K562 (cell line): ENCODE data around the gene LSM14B. TPM values are rescaled to one million over a fixed set of nuclear protein-coding genes. Genes with fewer than 3 reads are reported as not detected.

Experiments used
- ATAC-seq: fragments of 200-7000 bp; cut with Tn5 transposase; 3 replicates; pipeline ENCODE4 v1.9.1; 2020; ENCODE audit warnings: moderate library complexity
- BruUV-seq: library from RNA; stranded (reverse); fragments of 400-500 nt; replicated peaks from 2 replicates; lab custom pipeline; 2021; lab: Mats Ljungman, UMichigan
- CTCF ChIA-PET: fragments of 300-600 bp; formaldehyde crosslinking; extraction: SDS; loops from one replicate; lab custom pipeline; 2021; ENCODE audit warnings: low intra/inter-chr PET ratio; lab: Yijun Ruan, JAX
- POLR2A ChIA-PET: fragments of 300-600, 350-650 bp; sonication (Branson Sonifier 250); formaldehyde crosslinking; extraction: SDS; loops from one replicate; lab custom pipeline; 2021; ENCODE audit warnings: antibody characterized with exemption, inconsistent platforms; lab: Yijun Ruan, JAX
- DNase-seq, 4 experiments: peaks; one replicate each; pipeline versions ENCODE4 v3.0.0 to v3.0.0-alpha.2; 2011 to 2018; ENCODE audit warnings: low spot score in 3 of 4, mixed read lengths in 3 of 4; ENCODE audit errors: extremely low read depth in 1 of 4
- FAIRE-seq: peaks from 2 replicates; lab custom pipeline; 2011; peaks lifted over from hg19 to GRCh38; lab: Jason Lieb, UNC
- H2AFZ ChIP-seq: 2 replicates; pipeline ENCODE4 v1.6.0; 2011; ENCODE audit warnings: low read depth, low read length, control low read depth, inconsistent platforms
- H3K27ac ChIP-seq: fragments of 200-600 bp; 3 replicates; pipeline ENCODE4 v1.8.0; 2011; ENCODE audit warnings: low read depth, mild to moderate bottlenecking, control low read depth, inconsistent platforms, low read length, moderate library complexity, mixed read lengths; ENCODE audit errors: extremely low read depth
- H3K27me3 ChIP-seq, 2 experiments: fragments of 300-600 bp in 1 of 2; 2 replicates in 1 of 2; 3 replicates in 1 of 2; pipeline versions ENCODE4 v1.6.0 to v1.8.0; 2011; ENCODE audit warnings: inconsistent platforms in 2 of 2, low read length in 2 of 2, mild to moderate bottlenecking in 1 of 2, mixed read lengths in 1 of 2, moderate library complexity in 1 of 2; ENCODE audit not compliant: control insufficient read depth in 2 of 2, insufficient read depth in 2 of 2
- H3K36me3 ChIP-seq: fragments of 300-600 bp; 3 replicates; pipeline ENCODE4 v1.8.0; 2011; ENCODE audit warnings: mild to moderate bottlenecking, low read length, inconsistent platforms; ENCODE audit not compliant: control insufficient read depth, insufficient read depth
- H3K4me1 ChIP-seq, 2 experiments: fragments of 200-600 bp in 1 of 2; replicated peaks in 1 of 2; 2 replicates in 1 of 2; 3 replicates in 1 of 2; pipeline versions ENCODE4 v1.5.1 to v1.8.0; 2011; ENCODE audit warnings: inconsistent platforms in 2 of 2, low read length in 2 of 2, mild to moderate bottlenecking in 1 of 2, mixed read lengths in 1 of 2, moderate library complexity in 1 of 2; ENCODE audit not compliant: control insufficient read depth in 2 of 2, insufficient read depth in 2 of 2
- H3K4me2 ChIP-seq: 2 replicates; pipeline ENCODE4 v1.6.1; 2011; ENCODE audit warnings: low read length, control low read depth, inconsistent platforms, mixed read lengths; ENCODE audit not compliant: insufficient read depth
- H3K4me3 ChIP-seq: fragments of 200-600 bp; sonication (generic), shearing (Covaris generic); 2 replicates; pipeline ENCODE4 v1.5.1; 2016; ENCODE audit warnings: control low read depth, inconsistent platforms
- H3K79me2 ChIP-seq: fragments of 200-600 bp; 3 replicates; pipeline ENCODE4 v1.8.0; 2011; ENCODE audit warnings: low read length, inconsistent platforms; ENCODE audit not compliant: control insufficient read depth, insufficient read depth
- H3K9ac ChIP-seq, 2 experiments: 2 replicates each; pipeline versions ENCODE4 v1.6.0 to v1.6.1; 2011; ENCODE audit warnings: low read depth in 2 of 2, low read length in 2 of 2, control low read depth in 1 of 2, inconsistent platforms in 1 of 2, mild to moderate bottlenecking in 1 of 2, mixed read lengths in 1 of 2; ENCODE audit not compliant: insufficient read depth in 1 of 2
- H3K9me1 ChIP-seq: one replicate; pipeline ENCODE4 v1.6.0; 2011; ENCODE audit warnings: inconsistent platforms, mild to moderate bottlenecking, low read length, moderate library complexity; ENCODE audit not compliant: control insufficient read depth, insufficient read depth
- H3K9me3 ChIP-seq: replicated peaks from 2 replicates; pipeline ENCODE4 v1.5.1; 2011; ENCODE audit warnings: low read depth, low read length, inconsistent platforms; ENCODE audit not compliant: control insufficient read depth, insufficient read depth
- H4K20me1 ChIP-seq: replicated peaks from 2 replicates; pipeline ENCODE4 v1.6.1; 2011; ENCODE audit warnings: low read length, inconsistent platforms, mixed read lengths; ENCODE audit not compliant: control insufficient read depth, insufficient read depth
- CHD1 ChIP-seq: fragments of 200-600 bp; sonication (generic); IDR thresholded peaks from one replicate; pipeline ENCODE4 v1.6.1; 2012; ENCODE audit warnings: mild to moderate bottlenecking, moderate library complexity, low read length, inconsistent platforms
- CREB3L1 ChIP-seq: fragments of 450-650 bp; IDR thresholded peaks from 2 replicates; pipeline ENCODE4 v1.6.1; 2014; ENCODE audit warnings: low read depth, mild to moderate bottlenecking, moderate library complexity, borderline replicate concordance
- MEIS2 ChIP-seq: fragments of 450-650 bp; IDR thresholded peaks from 2 replicates; pipeline ENCODE4 v1.6.1; 2014; ENCODE audit warnings: mild to moderate bottlenecking; ENCODE audit not compliant: partially characterized antibody
- POLR2AphosphoS5 ChIP-seq: IDR thresholded peaks from 2 replicates; pipeline ENCODE4 v1.6.1; 2011; ENCODE audit warnings: mild to moderate bottlenecking, low read depth, low read length, moderate library complexity; ENCODE audit not compliant: control insufficient read depth, insufficient read depth
- PTTG1 ChIP-seq: fragments of 450-650 bp; IDR thresholded peaks from 2 replicates; pipeline ENCODE4 v1.6.1; 2016; ENCODE audit warnings: low read depth, mild to moderate bottlenecking, missing genetic modification characterization, missing compliant biosample characterization
- SIN3A ChIP-seq, 2 experiments: fragments of 150-350 bp in 1 of 2; IDR thresholded peaks; 2 replicates each; pipeline ENCODE4 v1.6.1; 2011 to 2016; ENCODE audit warnings: borderline replicate concordance in 2 of 2, low read depth in 2 of 2, low read length in 2 of 2, mild to moderate bottlenecking in 2 of 2, moderate library complexity in 2 of 2; ENCODE audit not compliant: control insufficient read depth in 1 of 2
- SIRT6 ChIP-seq: IDR thresholded peaks from one replicate; pipeline ENCODE4 v1.6.1; 2012; ENCODE audit warnings: low read depth, mild to moderate bottlenecking, control low read depth, inconsistent platforms, low read length, moderate library complexity
- TCFL5 ChIP-seq: fragments of 250-450 bp; sonication (Bioruptor Pico); conservative IDR thresholded peaks from 2 replicates; pipeline ENCODE4 v1.6.1; 2021; ENCODE audit warnings: mild to moderate bottlenecking, moderate library complexity, matching md5 sums
- U2AF2 ChIP-seq: fragments of 200-400 bp; formaldehyde crosslinking; optimal IDR thresholded peaks from 2 replicates; pipeline ENCODE3; 2017; ENCODE audit warnings: low read depth, mild to moderate bottlenecking, low read length
- ZNF175 ChIP-seq: fragments of 200-800 bp; sonication (Bioruptor generic); IDR thresholded peaks from 2 replicates; pipeline ENCODE4 v1.6.1; 2016; ENCODE audit warnings: low read depth, mild to moderate bottlenecking, missing genetic modification characterization, missing compliant biosample characterization
- ZNF764 ChIP-seq: fragments of 250-450 bp; sonication (Bioruptor Pico); IDR thresholded peaks from 2 replicates; pipeline ENCODE4 v1.4.0; 2020; ENCODE audit warnings: low read depth, mild to moderate bottlenecking, moderate library complexity
- WGBS: fragments of 100-300 bp; shearing (Covaris generic); methylation state at CpG from one replicate; pipeline ENCODE4 v1.1.6; 2016; ENCODE audit warnings: low coverage, mixed read lengths; ENCODE audit not compliant: insufficient coverage; ENCODE audit errors: missing lambda C conversion rate; 5-methylcytosine and 5-hydroxymethylcytosine counted together
- in situ Hi-C: fragments of 300-500 bp; cut with MboI; formaldehyde crosslinking; loops from 4 replicates; pipeline ENCODE4 v1.15.0; 2018; ENCODE audit warnings: inconsistent platforms, mixed read lengths
- intact Hi-C: fragments of 100-400 bp; cut with micrococcal nuclease; formaldehyde crosslinking; loops from 2 replicates; pipeline ENCODE4 v1.14.2; 2022
- polyA plus RNA-seq, 8 experiments: library from polyadenylated mRNA; depleted of rRNA in 4 of 8; stranded (reverse) in 5 of 8; unstranded in 3 of 8; fragments of >200 nt; fragmentation: Nextera tagmentation in 2 of 8; fragmentation: Illumina TruSeq in 1 of 8; extraction: Ambion mirVana in 2 of 8; extraction: Trizol in 1 of 8; gene quantifications; 2 replicates each; pipeline versions ENCODE4 v1.2.1 to v1.2.3, GENCODE V29; 2011 to 2014; ENCODE audit warnings: inconsistent platforms in 1 of 8, missing spikeins in 1 of 8
- total RNA-seq, 7 experiments: library from RNA; depleted of rRNA in 6 of 7; stranded (reverse); fragments of >200 nt in 6 of 7; fragmentation: Illumina TruSeq in 2 of 7; extraction: Trizol in 2 of 7; gene quantifications; 2 replicates each; pipeline versions ENCODE4 v1.2.1 to v1.2.3, GENCODE V29; 2011 to 2021; ENCODE audit warnings: low replicate concordance in 1 of 7
- TF ChIP-seq, protein P1 (sequence below): fragments of 150-350 bp; IDR thresholded peaks from 2 replicates; pipeline ENCODE4 v1.6.1; 2014; ENCODE audit warnings: low read depth, mild to moderate bottlenecking, low read length, borderline replicate concordance
- TF ChIP-seq, protein P2 (sequence below): sonication (generic); formaldehyde crosslinking; IDR thresholded peaks from 2 replicates; pipeline ENCODE4 v1.8.1; 2023; ENCODE audit warnings: mild to moderate bottlenecking, missing genetic modification reagents

The LSM14B gene
- total and polyA plus RNA-seq, 9 of the 15 experiments (the other 6 are each of a cell fraction or from before 2014, with no cell fraction given) = 0.66 to 36.0 (median 20.2) TPM

DNA sequence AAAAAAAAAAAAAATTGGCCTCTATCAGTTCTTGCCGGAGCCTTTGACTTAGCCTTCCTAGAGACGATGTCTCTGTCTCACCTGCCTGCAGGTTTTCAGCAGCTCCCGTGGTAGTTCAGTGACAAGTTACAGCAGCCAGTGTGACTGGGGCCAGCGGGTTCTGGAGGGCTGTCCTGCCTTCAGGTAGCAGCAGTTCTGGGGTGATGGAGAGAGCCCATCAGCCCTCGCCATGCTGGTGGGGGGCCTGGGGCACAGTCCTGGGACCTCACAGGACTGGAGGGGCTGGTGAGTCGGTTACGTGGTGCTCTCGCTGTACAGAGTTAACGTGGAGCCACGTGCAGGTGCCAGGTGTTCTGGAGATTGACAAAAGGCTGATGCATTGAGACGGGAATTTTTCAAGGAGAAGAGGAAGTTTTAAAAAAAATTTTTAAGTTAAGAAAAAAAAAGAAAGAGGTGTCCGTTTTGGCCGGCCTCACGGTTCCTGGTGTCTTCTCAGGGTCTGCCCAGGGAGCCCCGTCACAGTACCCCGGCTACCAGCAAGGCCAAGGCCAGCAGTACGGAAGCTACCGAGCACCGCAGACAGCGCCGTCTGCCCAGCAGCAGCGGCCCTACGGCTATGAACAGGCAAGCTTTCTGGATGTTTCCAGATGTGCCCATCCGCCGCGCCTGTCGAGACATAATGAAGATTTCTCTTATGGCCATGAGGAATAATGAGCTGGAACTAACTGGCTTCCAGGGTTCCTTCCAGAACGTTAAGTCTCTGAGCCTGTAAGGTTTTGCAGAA lies 51.9 kb downstream of the LSM14B start:
- no TSS peak for BruUV-seq
- ATAC-seq (no peak), FAIRE-seq (no peak), DNase-seq (no peak)
- Histone ChIP-seq H3K79me2 (no peaks in the 10 kb centered on the region), H3K4me1 (no peaks in the 10 kb centered on the region), H3K4me3 (no peak overlapping the region), H3K9ac (no peak overlapping the region), H3K9me3 (no peaks in the 10 kb centered on the region), H3K27ac (no peak overlapping the region), H3K36me3 (peaks cover 58% of the 10 kb centered on the region; the same call in 1 of the 3 replicates), H3K27me3 (no peaks in the 10 kb centered on the region), H3K9me1 (no peaks in the 10 kb centered on the region), H4K20me1 (0 out of 2 replicates have a peak, but pooled peaks cover under 1% of the 10 kb centered on the region), H2AFZ (no peak overlapping the region), H3K4me2 (no peak overlapping the region)
- 95% methylated on average over 24 of the region's 28 CpGs for WGBS
- POLR2A ChIA-PET = interaction anchor here (0.6 kb wide), 2 partner anchors 18 to 894 kb away, joined by 3 read pairs; no protein-coding TSS in a partner anchor
- CTCF ChIA-PET = no interaction called here
- intact Hi-C loops (no loop called here), in situ Hi-C loops (no loop called here)
- TF ChIP-seq, protein P1, sequence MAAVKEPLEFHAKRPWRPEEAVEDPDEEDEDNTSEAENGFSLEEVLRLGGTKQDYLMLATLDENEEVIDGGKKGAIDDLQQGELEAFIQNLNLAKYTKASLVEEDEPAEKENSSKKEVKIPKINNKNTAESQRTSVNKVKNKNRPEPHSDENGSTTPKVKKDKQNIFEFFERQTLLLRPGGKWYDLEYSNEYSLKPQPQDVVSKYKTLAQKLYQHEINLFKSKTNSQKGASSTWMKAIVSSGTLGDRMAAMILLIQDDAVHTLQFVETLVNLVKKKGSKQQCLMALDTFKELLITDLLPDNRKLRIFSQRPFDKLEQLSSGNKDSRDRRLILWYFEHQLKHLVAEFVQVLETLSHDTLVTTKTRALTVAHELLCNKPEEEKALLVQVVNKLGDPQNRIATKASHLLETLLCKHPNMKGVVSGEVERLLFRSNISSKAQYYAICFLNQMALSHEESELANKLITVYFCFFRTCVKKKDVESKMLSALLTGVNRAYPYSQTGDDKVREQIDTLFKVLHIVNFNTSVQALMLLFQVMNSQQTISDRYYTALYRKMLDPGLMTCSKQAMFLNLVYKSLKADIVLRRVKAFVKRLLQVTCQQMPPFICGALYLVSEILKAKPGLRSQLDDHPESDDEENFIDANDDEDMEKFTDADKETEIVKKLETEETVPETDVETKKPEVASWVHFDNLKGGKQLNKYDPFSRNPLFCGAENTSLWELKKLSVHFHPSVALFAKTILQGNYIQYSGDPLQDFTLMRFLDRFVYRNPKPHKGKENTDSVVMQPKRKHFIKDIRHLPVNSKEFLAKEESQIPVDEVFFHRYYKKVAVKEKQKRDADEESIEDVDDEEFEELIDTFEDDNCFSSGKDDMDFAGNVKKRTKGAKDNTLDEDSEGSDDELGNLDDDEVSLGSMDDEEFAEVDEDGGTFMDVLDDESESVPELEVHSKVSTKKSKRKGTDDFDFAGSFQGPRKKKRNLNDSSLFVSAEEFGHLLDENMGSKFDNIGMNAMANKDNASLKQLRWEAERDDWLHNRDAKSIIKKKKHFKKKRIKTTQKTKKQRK = no peak
- TF ChIP-seq ZNF764 (CRISPR knock-in tag) (no peak), SIRT6 (no peak), CREB3L1 (no peak), U2AF2 (no peak), MEIS2 (no peak), ZNF175 (CRISPR knock-in tag) (no peak), POLR2AphosphoS5 (no peak), SIN3A (IDR thresholded peaks at IDR 0.05; ENCODE audit: borderline replicate concordance in 2 of 2, control insufficient read depth in 1 of 2, low read depth in 2 of 2, low read length in 2 of 2) (no peak), CHD1 (no peak), PTTG1 (tag) (no peak), TCFL5 (CRISPR knock-in tag) (no peak)
- TF ChIP-seq, protein P2, sequence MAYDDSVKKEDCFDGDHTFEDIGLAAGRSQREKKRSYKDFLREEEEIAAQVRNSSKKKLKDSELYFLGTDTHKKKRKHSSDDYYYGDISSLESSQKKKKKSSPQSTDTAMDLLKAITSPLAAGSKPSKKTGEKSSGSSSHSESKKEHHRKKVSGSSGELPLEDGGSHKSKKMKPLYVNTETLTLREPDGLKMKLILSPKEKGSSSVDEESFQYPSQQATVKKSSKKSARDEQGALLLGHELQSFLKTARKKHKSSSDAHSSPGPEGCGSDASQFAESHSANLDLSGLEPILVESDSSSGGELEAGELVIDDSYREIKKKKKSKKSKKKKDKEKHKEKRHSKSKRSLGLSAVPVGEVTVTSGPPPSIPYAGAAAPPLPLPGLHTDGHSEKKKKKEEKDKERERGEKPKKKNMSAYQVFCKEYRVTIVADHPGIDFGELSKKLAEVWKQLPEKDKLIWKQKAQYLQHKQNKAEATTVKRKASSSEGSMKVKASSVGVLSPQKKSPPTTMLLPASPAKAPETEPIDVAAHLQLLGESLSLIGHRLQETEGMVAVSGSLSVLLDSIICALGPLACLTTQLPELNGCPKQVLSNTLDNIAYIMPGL = no peak
